ENCODE results near the gene ELFN2. TPM values are rescaled to one million over a fixed set of nuclear protein-coding genes. Genes with fewer than 3 reads are reported as not detected.

The ELFN2 gene
- total RNA-seq, 2 donors from 2014 or later: not detected

- Histone ChIP-seq H3K9me3 (no peaks in the 10 kb centered on the region), H3K4me3 (no peak overlapping the region), H3K4me1 (ENCODE audit: control insufficient read depth in 1 of 2, low read depth in 2 of 2) (no peaks in the 10 kb centered on the region), H3K27ac (no peak overlapping the region), H3K27me3 (replicated peaks; ENCODE audit: insufficient read depth) (no peaks in the 10 kb centered on the region), H3K36me3 (no peaks in the 10 kb centered on the region)
- ATAC-seq (ENCODE audit: insufficient number of reproducible peaks, low FRiP score, low read depth) (no peak), DNase-seq (ENCODE audit: low spot score) (no peak)
- no peak for TF ChIP-seq CTCF (IDR thresholded peaks at IDR 0.05)
Measured at GRCh38 chr22:37384691-37385090, 42.6 kb downstream of the ELFN2 start.

DNA sequence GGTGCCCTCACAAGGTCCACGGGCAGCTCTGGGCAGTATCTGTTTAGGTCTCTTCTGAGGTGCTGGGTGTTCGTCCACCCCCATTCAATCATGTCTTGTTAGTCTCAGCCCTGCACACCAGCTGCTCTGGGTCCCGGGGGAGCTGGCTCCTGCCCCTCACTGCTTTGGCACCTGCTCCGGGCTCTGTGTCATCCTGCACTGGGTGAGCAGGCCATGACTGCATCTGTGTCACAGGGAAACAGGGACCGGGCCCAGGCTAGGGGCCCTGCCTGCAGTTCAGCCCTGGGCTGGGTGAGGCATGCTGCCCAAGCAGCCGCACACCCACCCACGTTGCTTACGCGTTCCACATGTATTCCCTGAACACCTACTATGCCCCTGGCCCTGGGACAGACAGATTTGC, 43.9 kb downstream of the ELFN2 start:
- Histone ChIP-seq H3K27ac (no peak overlapping the region), H3K4me3 (no peak overlapping the region), H3K9me3 (no peaks in the 10 kb centered on the region), H3K27me3 (replicated peaks; ENCODE audit: insufficient read depth) (peaks cover 3% of the 10 kb centered on the region), H3K36me3 (no peaks in the 10 kb centered on the region), H3K4me1 (ENCODE audit: control insufficient read depth in 1 of 2, low read depth in 2 of 2) (no peaks in the 10 kb centered on the region)
- TF ChIP-seq CTCF (IDR thresholded peaks at IDR 0.05): no peak
- DNase-seq (ENCODE audit: low spot score) (no peak), ATAC-seq (ENCODE audit: insufficient number of reproducible peaks, low FRiP score, low read depth) (no peak)

DNA sequence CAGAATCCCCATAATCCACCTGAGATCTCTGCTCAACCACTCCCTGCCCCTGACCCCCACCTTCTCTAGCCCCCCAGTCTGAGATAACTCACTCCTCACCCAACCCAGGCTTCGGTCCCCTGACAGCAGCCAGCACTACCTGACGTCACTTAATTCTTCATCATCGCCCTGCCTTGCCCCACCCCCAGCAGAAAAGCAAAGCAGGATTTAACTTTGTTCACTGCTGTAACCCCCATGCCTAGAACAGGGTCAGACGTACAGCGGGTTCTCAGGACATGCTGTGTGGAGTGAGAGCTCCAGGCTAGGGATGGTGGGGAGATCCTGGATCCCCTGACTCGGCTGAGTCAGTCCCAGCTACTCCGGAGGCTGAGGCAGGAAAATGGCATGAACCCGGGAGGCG, 45.8 kb downstream of the ELFN2 start:
- peaks cover 3% of the 10 kb centered on the region for H3K27me3 ChIP-seq (replicated peaks; ENCODE audit: insufficient read depth)

GRCh38 chr22:37379722-37380121, 47.6 kb downstream of the ELFN2 start:
- no peaks in the 10 kb centered on the region for H3K4me1 ChIP-seq (ENCODE audit: control insufficient read depth in 1 of 2, low read depth in 2 of 2)
- H3K27ac ChIP-seq: no peak overlapping the region
- DNase-seq (ENCODE audit: low spot score) (no peak), ATAC-seq (ENCODE audit: insufficient number of reproducible peaks, low FRiP score, low read depth) (no peak)
- H3K27me3 ChIP-seq (replicated peaks; ENCODE audit: insufficient read depth): peaks cover 3% of the 10 kb centered on the region
- no peak overlapping the region for H3K4me3 ChIP-seq
- TF ChIP-seq CTCF (IDR thresholded peaks at IDR 0.05): no peak
- no peaks in the 10 kb centered on the region for H3K9me3 ChIP-seq
- no peaks in the 10 kb centered on the region for H3K36me3 ChIP-seq

More for the DNA sequence above, 45.8 kb downstream of the ELFN2 start:
- Histone ChIP-seq H3K36me3 (no peaks in the 10 kb centered on the region), H3K4me3 (no peak overlapping the region), H3K4me1 (ENCODE audit: control insufficient read depth in 1 of 2, low read depth in 2 of 2) (no peaks in the 10 kb centered on the region), H3K9me3 (no peaks in the 10 kb centered on the region), H3K27ac (no peak overlapping the region)
- no peak for ATAC-seq (ENCODE audit: insufficient number of reproducible peaks, low FRiP score, low read depth)
- TF ChIP-seq CTCF (IDR thresholded peaks at IDR 0.05): no peak
- no peak for DNase-seq (ENCODE audit: low spot score)

GRCh38 chr22:37379085-37379484, 48.2 kb downstream of the ELFN2 start:
- no peak overlapping the region for H3K27ac ChIP-seq
- H3K4me3 ChIP-seq: no peak overlapping the region
- DNase-seq (ENCODE audit: low spot score) (no peak), ATAC-seq (ENCODE audit: insufficient number of reproducible peaks, low FRiP score, low read depth) (no peak)
- H3K4me1 ChIP-seq (ENCODE audit: control insufficient read depth in 1 of 2, low read depth in 2 of 2): no peaks in the 10 kb centered on the region
- peaks cover 3% of the 10 kb centered on the region for H3K27me3 ChIP-seq (replicated peaks; ENCODE audit: insufficient read depth)
- H3K9me3 ChIP-seq: no peaks in the 10 kb centered on the region
- H3K36me3 ChIP-seq: no peaks in the 10 kb centered on the region
- no peak for TF ChIP-seq CTCF (IDR thresholded peaks at IDR 0.05)

All from thoracic aorta (tissue), 2 donors.